ENCODE measurements around the gene GRAP.

The GRAP gene

GRCh38 chr17:19014628-19015215 is 32.0 kb downstream of the GRAP start:
- H3K27ac Mint-ChIP-seq: peak overlapping the region in 1 of 2 donors; percentile 46
- ATAC-seq (no peak), DNase-seq (no peak)
- no peaks in the 10 kb centered on the region for H3K9me3 Mint-ChIP-seq
- H3K27me3 Mint-ChIP-seq: no peaks in the 10 kb centered on the region
- peaks cover 29% of the 10 kb centered on the region for H3K4me1 Mint-ChIP-seq
- no peak overlapping the region for H3K4me3 Mint-ChIP-seq

- Mint-ChIP-seq H3K4me1 (peaks cover 26% of the 10 kb centered on the region), H3K27ac (no peak overlapping the region), H3K9me3 (no peaks in the 10 kb centered on the region), H3K27me3 (no peaks in the 10 kb centered on the region), H3K4me3 (no peak overlapping the region)
- DNase-seq (no peak), ATAC-seq (no peak)
These were observed 32.7 kb downstream of the GRAP start for GRCh38 chr17:19013806-19014627.

GRCh38 chr17:19013226-19013625 is 33.5 kb downstream of the GRAP start:
- Mint-ChIP-seq H3K4me3 (no peak overlapping the region), H3K27ac (no peak overlapping the region), H3K4me1 (peaks cover 23% of the 10 kb centered on the region), H3K27me3 (no peaks in the 10 kb centered on the region), H3K9me3 (no peaks in the 10 kb centered on the region)
- DNase-seq (no peak), ATAC-seq (no peak)

- H3K4me1 Mint-ChIP-seq: peaks cover 18% of the 10 kb centered on the region
- no peaks in the 10 kb centered on the region for H3K9me3 Mint-ChIP-seq
- no peak for ATAC-seq
- DNase-seq: no peak
- no peak overlapping the region for H3K4me3 Mint-ChIP-seq
- H3K27me3 Mint-ChIP-seq: no peaks in the 10 kb centered on the region
- no peak overlapping the region for H3K27ac Mint-ChIP-seq
These were observed 34.3 kb downstream of the GRAP start for GRCh38 chr17:19012171-19013080.

GRCh38 chr17:19011581-19011980 is 35.2 kb downstream of the GRAP start:
- peaks cover 10% of the 10 kb centered on the region for H3K4me1 Mint-ChIP-seq
- ATAC-seq (peak; percentile 26), DNase-seq (no peak)
- H3K9me3 Mint-ChIP-seq: no peaks in the 10 kb centered on the region
- no peak overlapping the region for H3K4me3 Mint-ChIP-seq
- no peak overlapping the region for H3K27ac Mint-ChIP-seq
- no peaks in the 10 kb centered on the region for H3K27me3 Mint-ChIP-seq

- H3K27ac Mint-ChIP-seq: no peak overlapping the region
These were observed 35.8 kb downstream of the GRAP start for GRCh38 chr17:19010729-19011505.

GRCh38 chr17:19009970-19010369 is 36.8 kb downstream of the GRAP start:
- Mint-ChIP-seq H3K4me3 (no peak overlapping the region), H3K4me1 (peaks cover 2% of the 10 kb centered on the region), H3K27ac (no peak overlapping the region), H3K9me3 (no peaks in the 10 kb centered on the region), H3K27me3 (no peaks in the 10 kb centered on the region)
- ATAC-seq: no peak
- DNase-seq: no peak

More at GRCh38 chr17:19010729-19011505, 35.8 kb downstream of the GRAP start:
- ATAC-seq (no peak), DNase-seq (no peak)
- no peaks in the 10 kb centered on the region for H3K9me3 Mint-ChIP-seq
- H3K4me3 Mint-ChIP-seq: no peak overlapping the region
- H3K27me3 Mint-ChIP-seq: no peaks in the 10 kb centered on the region
- peaks cover 9% of the 10 kb centered on the region for H3K4me1 Mint-ChIP-seq

GRCh38 chr17:19006698-19007097 is 40.1 kb downstream of the GRAP start:
- Mint-ChIP-seq H3K4me3 (no peak overlapping the region), H3K9me3 (no peaks in the 10 kb centered on the region), H3K27ac (no peak overlapping the region), H3K4me1 (peaks cover 26% of the 10 kb centered on the region), H3K27me3 (no peaks in the 10 kb centered on the region)
- DNase-seq (no peak), ATAC-seq (no peak)

- DNase-seq (no peak), ATAC-seq (no peak)
- peaks cover 34% of the 10 kb centered on the region for H3K4me1 Mint-ChIP-seq
- peak overlapping the region in 1 of 2 donors; percentile 17 for H3K27ac Mint-ChIP-seq
- H3K4me3 Mint-ChIP-seq: peak overlapping the region in 1 of 2 donors; percentile 33
- H3K9me3 Mint-ChIP-seq: no peaks in the 10 kb centered on the region
- no peaks in the 10 kb centered on the region for H3K27me3 Mint-ChIP-seq
These were observed 40.8 kb downstream of the GRAP start for GRCh38 chr17:19005789-19006430.

GRCh38 chr17:19005137-19005773 is 41.5 kb downstream of the GRAP start:
- peak; percentile 21 for ATAC-seq
- peak overlapping the region; percentile 68 to 81 for H3K4me3 Mint-ChIP-seq
- no peaks in the 10 kb centered on the region for H3K9me3 Mint-ChIP-seq
- H3K4me1 Mint-ChIP-seq: peaks cover 40% of the 10 kb centered on the region
- no peak for DNase-seq
- no peaks in the 10 kb centered on the region for H3K27me3 Mint-ChIP-seq
- H3K27ac Mint-ChIP-seq: peak overlapping the region; percentile 40 to 95

GRCh38 chr17:19004421-19005136 is 42.2 kb downstream of the GRAP start, which contains the start of gene FAM83G:
Gene FAM83G (minus strand): TSS chr17:19004764. CDS start chr17:19004041, 723 bp downstream.
- Mint-ChIP-seq H3K27me3 (no peaks in the 10 kb centered on the region), H3K4me1 (peaks cover 40% of the 10 kb centered on the region), H3K9me3 (no peaks in the 10 kb centered on the region), H3K27ac (peak within 1 kb of the TSS; percentile 95 to 96), H3K4me3 (peak within 1 kb of the TSS; percentile 90)
- ATAC-seq (peak; percentile 91), DNase-seq (peak; percentile 80 to 84)

- Mint-ChIP-seq H3K9me3 (no peaks in the 10 kb centered on the region), H3K4me3 (peak overlapping the region; percentile 90), H3K27me3 (no peaks in the 10 kb centered on the region), H3K4me1 (peaks cover 40% of the 10 kb centered on the region), H3K27ac (peak overlapping the region; percentile 63 to 96)
- DNase-seq (peak; percentile 35 to 41), ATAC-seq (peak; percentile 31)
These were observed 43.0 kb downstream of the GRAP start for GRCh38 chr17:19003543-19004420.
